GM19043 (cell line): ENCODE measurements around the gene CD47.

Source experiments
- ATAC-seq: cut with Tn5 transposase; IDR thresholded peaks from one replicate; pipeline ENCODE4 v1.9.1; 2021; ENCODE audit warnings: low read depth; ENCODE audit not compliant: unreplicated experiment

CD47 gene

GRCh38 chr3:108060331-108060730 lies 30.5 kb downstream of the CD47 start:
- ATAC-seq, result no peak

- ATAC-seq, result no peak
Observed at GRCh38 chr3:108055931-108056330, 34.9 kb downstream of the CD47 start.

GRCh38 chr3:108054935-108055334 lies 35.9 kb downstream of the CD47 start:
- no peak for ATAC-seq

- no peak for ATAC-seq
Observed at GRCh38 chr3:108053483-108053882, 37.3 kb downstream of the CD47 start.

GRCh38 chr3:108053067-108053466 lies 37.8 kb downstream of the CD47 start:
- no peak for ATAC-seq

GRCh38 chr3:108051005-108051404 lies 39.8 kb downstream of the CD47 start:
- ATAC-seq, result no peak

- ATAC-seq, result no peak
Observed at GRCh38 chr3:108047987-108048386, 42.8 kb downstream of the CD47 start.

- ATAC-seq, result no peak
Observed at GRCh38 chr3:108046247-108046646, 44.6 kb downstream of the CD47 start.

- no peak for ATAC-seq
Observed at GRCh38 chr3:108044699-108045098, 46.1 kb downstream of the CD47 start.

GRCh38 chr3:108042300-108042699 lies 48.5 kb downstream of the CD47 start:
- ATAC-seq, result no peak

GRCh38 chr3:108041253-108041652 lies 49.6 kb downstream of the CD47 start:
- no peak for ATAC-seq

- no peak for ATAC-seq
Observed at GRCh38 chr3:108037770-108038169, 53.1 kb downstream of the CD47 start.

GRCh38 chr3:108036984-108037741 lies 53.7 kb downstream of the CD47 start:
- peak; percentile 64 for ATAC-seq

- no peak for ATAC-seq
Observed at GRCh38 chr3:108036401-108036800, 54.4 kb downstream of the CD47 start.

- ATAC-seq, result no peak
Observed at GRCh38 chr3:108035751-108036150, 55.1 kb downstream of the CD47 start.

- ATAC-seq, result no peak
Observed at GRCh38 chr3:108031895-108032294, 58.9 kb downstream of the CD47 start.

- ATAC-seq, result no peak
Observed at GRCh38 chr3:108030960-108031359, 59.9 kb downstream of the CD47 start.

- no peak for ATAC-seq
Observed at GRCh38 chr3:108029466-108029865, 61.4 kb downstream of the CD47 start.

- ATAC-seq, result no peak
Observed at GRCh38 chr3:108028896-108029295, 61.9 kb downstream of the CD47 start.

- no peak for ATAC-seq
Observed at GRCh38 chr3:108025177-108025576, 65.7 kb downstream of the CD47 start.

GRCh38 chr3:108024146-108024850 lies 66.5 kb downstream of the CD47 start:
- no peak for ATAC-seq
